ENCODE measurements around the gene BACE2.

BACE2 gene

DNA sequence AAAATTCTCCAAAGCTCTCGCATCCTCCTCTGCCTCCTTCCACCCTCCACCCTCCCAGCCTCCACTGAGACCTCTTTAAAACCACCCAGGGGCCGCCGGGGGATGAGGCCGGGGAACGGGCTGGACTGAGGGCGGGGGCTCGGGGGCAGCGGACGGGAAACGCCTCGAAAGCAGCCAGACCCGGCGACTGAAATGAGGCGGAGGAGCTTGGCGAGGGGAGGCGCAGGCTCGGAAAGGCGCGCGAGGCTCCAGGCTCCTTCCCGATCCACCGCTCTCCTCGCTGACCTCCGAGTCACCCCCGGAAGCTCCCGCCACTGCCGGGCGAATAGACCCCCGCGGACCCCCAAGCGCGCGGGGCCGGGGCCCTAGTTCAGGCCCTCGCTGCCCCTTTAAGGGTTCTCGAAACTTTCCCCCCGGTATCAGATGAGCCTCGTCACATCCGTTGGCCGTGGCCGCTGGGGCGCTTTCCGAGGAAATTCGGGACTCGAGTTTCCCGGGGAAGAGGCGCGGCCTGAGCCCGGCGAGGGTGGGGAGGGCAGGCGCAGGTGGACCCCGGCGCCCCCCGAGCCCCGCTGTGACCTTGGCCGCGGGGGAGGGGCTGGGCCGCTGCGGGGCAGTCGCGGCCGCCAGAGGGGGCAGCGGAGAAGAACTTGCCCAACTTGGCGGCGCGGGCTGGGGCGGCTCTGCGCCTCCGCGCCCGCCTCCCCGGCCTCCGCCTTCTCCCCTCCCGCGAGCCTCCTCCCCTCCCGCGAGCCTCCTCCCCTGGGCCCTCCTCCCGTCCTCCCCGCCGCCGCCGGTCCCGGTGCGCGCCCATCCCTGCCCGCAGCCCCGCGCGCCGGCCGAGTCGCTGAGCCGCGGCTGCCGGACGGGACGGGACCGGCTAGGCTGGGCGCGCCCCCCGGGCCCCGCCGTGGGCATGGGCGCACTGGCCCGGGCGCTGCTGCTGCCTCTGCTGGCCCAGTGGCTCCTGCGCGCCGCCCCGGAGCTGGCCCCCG lies at the start of gene BACE2:
TSS of gene BACE2 (plus strand) at position 813 of the 995 bp plus-strand sequence. CDS start at position 917, 104 bp downstream.
- DNase-seq (ENCODE audit: low read depth in 2 of 2), result no peak

- no peak for DNase-seq (ENCODE audit: low read depth in 2 of 2)
Measured at GRCh38 chr21:41119901-41120300, 48.1 kb upstream of the BACE2 start.

GRCh38 chr21:41120997-41121396 lies 47.0 kb upstream of the BACE2 start:
- no peak for DNase-seq (ENCODE audit: low read depth in 2 of 2)

DNA sequence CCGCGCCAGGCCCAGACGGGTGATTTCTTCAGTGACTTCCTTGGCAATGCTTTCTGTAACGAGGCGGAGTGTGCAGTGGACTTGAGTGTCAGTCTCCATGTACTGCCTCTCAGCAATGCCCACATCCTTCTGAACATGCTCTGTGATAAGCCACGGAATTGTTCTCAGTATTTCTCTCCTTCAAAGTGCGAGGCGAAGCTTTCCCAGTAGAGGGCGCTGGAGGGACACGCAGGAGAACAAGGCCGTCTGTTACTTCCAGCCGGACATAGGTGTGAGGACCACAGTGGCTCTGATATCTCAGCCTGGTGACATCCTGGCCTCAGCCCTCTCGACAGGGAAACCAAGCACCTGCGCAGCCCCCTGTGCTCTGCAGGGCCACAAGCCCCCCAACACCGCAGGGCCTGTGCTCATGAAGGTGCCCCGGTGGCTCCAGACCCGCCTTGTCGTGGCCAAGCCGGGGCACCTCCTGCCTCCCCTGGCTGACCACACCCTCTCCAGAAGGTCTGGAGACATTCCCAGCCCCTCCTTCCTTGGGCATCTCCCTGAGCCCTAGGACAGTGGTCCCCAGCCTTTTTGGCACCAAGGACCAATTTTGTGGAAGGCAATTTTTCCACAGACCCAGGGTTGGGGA lies 46.1 kb upstream of the BACE2 start:
- DNase-seq (ENCODE audit: low read depth in 2 of 2), result no peak

DNA sequence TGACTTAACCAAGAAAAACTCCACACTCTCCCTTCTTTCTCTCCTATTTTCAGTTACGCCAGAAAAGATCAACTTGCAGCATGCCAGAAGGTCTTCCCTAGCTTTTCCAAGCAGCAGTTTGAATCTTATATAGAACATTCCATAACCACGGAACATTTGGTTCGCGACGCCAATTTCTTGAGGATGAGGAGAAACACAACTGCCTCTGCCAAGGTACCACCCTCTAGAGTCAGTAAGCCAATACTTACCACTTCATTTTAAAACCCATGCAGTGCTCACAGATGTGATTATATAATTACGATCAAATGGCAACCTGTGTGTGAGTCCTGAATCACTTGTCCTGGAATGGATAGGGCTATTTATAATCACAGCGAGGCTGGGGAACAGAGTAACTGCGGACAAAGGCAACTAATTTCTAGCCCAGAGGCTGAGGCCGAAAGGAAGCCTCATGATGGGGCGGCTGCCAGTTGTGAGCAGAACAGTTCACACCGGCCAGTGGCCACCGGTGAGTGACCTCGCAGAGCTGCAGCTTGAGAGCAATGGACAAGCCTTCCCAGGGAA lies 43.2 kb upstream of the BACE2 start:
- no peak for DNase-seq (ENCODE audit: low read depth in 2 of 2)

DNA sequence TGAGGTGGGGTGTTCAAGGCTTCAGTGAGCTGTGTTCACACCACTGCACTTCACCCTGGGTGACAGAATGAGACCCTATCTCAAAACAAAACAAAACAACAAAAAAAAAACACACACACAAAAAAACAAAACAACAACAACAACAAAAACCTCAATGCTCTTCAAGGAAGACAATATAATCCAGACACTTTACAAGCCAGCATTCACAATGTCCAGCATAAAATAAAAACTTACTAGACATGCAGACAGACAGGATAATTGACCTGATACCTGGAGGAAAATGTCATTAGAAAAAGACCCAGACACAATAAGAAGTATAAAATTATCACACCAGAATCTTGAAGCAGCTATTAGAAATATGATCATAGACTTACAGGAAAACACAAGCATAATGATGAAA lies 39.0 kb upstream of the BACE2 start:
- DNase-seq (ENCODE audit: low read depth in 2 of 2), result no peak

- DNase-seq (ENCODE audit: low read depth in 2 of 2), result no peak
Measured at GRCh38 chr21:41130883-41131282, 37.1 kb upstream of the BACE2 start.

DNA sequence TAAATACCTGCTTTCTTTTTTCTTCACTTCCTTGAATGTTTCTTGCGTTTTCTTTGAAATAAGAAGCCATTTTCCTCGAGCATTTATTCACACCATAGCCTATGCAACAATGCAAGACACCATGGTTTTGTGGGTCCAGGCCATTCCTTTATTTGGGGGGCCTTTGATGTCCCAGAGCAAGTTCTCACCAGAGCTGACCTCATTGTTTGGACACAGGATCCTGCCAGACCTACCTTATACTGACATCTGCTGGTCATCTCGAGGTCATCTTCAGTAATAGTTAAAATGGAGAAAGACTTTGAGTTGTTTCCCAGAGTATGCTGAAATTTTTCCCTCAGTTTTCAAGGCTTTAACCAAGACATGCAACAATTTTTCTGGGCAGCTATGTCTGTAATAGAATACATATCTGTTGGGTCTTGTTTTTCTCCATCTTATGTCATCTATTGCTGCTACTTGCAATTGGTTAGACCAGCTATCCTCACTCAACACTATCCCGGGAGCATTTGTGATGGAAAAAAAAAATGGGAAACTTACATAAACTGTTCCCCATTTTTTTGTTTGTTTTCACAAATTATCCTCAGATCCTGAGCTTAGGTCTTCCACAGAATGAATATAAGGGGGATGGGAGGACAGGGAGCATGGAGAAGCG lies 34.0 kb upstream of the BACE2 start:
- no peak for DNase-seq (ENCODE audit: low read depth in 2 of 2)

DNA sequence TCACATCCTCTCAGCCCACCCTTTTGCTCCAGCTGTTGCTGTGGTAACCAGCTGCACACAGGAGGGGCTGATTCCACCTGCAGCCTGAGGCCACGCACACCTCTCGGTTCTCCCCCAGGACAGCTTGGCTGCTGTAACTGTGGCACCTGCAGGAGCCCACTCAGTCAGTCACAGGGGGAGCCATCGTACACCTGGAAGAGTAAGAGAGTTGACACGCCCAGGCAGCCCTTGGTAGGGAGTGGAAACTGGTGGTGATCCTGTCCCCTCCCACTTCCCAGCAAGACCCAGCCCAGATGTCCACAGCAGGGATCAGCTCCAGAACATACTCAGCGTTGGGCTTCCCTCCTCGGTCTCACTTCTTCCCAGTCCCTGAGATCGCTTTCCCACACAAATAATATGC lies 32.2 kb upstream of the BACE2 start:
- no peak for DNase-seq (ENCODE audit: low read depth in 2 of 2)

GRCh38 chr21:41136286-41136685 lies 31.7 kb upstream of the BACE2 start:
- DNase-seq (ENCODE audit: low read depth in 2 of 2), result no peak

DNA sequence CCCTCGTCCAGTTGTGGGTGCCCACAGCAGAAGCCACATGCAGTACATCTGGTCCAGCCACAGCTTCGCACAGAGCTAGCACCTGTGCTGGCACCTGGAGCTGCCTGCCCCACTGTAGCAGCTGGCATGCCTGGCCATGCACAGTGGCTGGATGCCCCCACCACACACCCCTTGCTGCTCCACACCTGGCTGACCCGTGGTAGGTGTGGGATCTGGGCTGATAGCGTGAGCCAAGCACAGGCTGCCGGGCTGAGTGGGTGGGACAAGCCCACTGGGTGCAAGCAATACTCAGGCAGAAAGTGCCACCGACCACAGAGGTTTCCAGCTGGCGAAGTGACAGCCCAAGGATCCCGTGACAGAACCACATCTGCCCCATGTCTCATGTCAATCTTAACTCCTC lies 30.6 kb upstream of the BACE2 start:
- no peak for DNase-seq (ENCODE audit: low read depth in 2 of 2)

DNA sequence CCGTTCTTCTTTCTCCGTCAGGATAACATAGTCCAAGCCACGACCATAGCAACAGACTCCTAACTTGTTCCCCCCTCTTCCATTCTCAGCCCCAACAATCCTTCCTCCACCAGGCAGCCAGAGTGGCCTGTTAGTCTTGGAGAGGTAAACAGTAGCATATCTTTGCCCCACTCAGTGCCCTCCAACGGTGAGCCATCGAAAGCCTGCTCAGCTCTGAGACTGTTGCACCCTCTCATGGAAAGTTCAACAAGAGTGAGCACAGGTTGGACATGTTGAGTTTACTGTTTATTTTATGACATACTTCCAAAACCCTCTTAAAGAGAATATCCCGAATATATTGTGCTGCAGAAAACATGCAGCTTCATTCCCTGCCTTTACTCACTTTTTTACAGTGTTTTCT lies 30.1 kb upstream of the BACE2 start:
- no peak for DNase-seq (ENCODE audit: low read depth in 2 of 2)

- DNase-seq (ENCODE audit: low read depth in 2 of 2), result no peak
Measured at GRCh38 chr21:41138711-41139110, 29.2 kb upstream of the BACE2 start.

DNA sequence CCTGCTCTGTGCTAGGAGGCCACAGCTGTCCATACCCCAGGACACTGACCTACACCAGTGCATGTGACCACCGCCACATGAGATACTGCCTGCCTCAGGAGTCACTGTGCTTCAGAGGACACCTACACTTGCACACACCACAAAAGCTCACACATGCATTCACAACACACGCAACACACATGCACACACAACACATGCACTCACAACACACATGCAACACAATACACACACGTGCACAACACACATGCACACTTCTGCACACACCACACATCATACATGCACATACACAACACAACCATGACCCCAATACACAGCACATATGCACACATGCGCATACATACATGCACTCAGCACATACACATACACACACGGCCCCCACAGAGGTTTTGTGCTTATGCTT lies 28.7 kb upstream of the BACE2 start:
- DNase-seq (ENCODE audit: low read depth in 2 of 2), result no peak

- no peak for DNase-seq (ENCODE audit: low read depth in 2 of 2)
Measured at GRCh38 chr21:41139951-41140350, 28.0 kb upstream of the BACE2 start.

DNA sequence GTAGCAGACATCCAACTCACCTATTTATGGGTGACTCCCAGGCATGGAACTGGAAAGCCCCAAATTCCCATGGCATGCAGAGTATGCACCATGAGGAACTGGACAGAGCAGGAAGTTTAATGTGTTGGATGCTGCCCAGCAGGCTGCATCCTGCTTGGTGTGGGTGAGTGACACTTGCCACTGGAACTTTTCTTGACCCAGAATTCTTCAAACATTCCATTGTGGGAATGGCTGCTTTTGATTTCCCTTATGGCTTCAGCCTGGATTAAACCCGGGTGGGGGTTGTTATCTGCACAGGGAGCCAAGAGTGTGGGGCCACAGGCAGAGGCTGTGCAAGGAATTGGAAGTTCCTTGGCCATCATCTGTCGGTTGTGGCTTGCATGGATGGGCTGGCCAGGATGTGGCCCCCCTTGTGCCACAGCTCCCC lies 26.9 kb upstream of the BACE2 start:
- no peak for DNase-seq (ENCODE audit: low read depth in 2 of 2)

GRCh38 chr21:41142051-41142795 lies 25.7 kb upstream of the BACE2 start:
- no peak for DNase-seq (ENCODE audit: low read depth in 2 of 2)

- no peak for DNase-seq (ENCODE audit: low read depth in 2 of 2)
Measured at GRCh38 chr21:41143596-41144325, 24.2 kb upstream of the BACE2 start.

DNA sequence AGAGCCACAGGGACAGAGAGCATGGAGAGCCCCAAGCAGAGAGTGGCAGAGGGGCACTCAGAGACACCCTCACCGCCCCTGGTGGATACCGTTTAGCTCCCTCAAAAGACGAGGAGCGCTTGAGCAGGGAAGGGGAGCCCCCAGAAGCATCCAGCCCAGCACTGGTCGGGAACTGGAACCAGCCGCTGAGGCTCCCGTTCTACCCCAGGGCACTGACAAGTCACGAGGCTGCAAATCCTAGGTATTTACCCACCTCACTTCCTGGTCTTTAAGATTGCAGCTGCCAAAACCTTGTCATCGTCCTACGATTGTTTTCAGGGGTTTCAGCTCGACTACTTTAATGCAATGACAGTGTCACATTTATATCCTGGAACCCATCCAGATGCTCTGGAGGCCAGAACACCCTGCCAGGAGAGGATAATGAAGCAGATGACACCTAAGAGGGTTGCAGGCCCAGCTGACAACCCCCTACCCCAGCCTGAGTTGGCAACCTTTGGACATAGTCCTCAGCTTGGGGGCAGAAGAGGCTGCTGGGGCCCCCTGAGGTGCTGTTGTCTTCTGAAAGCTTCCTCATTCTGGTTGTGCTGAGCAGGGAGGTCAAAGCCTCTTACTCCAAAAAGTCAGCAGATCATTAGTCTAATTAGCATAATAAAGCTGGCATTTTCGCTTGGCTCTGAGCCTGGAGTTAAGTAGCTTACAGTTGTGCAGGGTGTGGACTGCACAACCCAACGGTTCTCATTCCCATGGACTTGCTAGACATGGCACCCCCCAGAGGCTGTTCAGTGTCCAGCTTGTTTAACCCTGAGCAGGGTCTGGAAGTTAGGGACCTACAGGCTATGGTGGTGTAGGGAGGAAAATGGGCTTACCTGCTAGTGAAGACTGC lies 20.6 kb upstream of the BACE2 start:
- no peak for DNase-seq (ENCODE audit: low read depth in 2 of 2)

GRCh38 chr21:41147979-41148355 lies 20.0 kb upstream of the BACE2 start:
- DNase-seq (ENCODE audit: low read depth in 2 of 2), result no peak

Measured in stimulated activated CD8-positive, alpha-beta memory T cell treated with anti-CD3 and anti-CD28 coated beads, Interleukin-7, amount 100 ng/mL, for 1 hour (primary cell).